A673 (cell line): ENCODE measurements around the gene PDCD7. TPM values are rescaled to one million over a fixed set of nuclear protein-coding genes. Genes with fewer than 3 reads are reported as not detected.

Experiments
- BruUV-seq: library from RNA; stranded (reverse); fragments of 400-500 nt; replicated peaks from 2 replicates; lab custom pipeline; 2021; lab: Mats Ljungman, UMichigan
- CTCF ChIA-PET: fragments of 300-600 bp; sonication (Branson Sonifier 250); formaldehyde crosslinking; loops from one replicate; lab custom pipeline; 2022; ENCODE audit warnings: antibody characterized with exemption; lab: Charles Lee
- POLR2A ChIA-PET: fragments of 300-600 bp; sonication (Branson Sonifier 250); formaldehyde crosslinking; loops from one replicate; lab custom pipeline; 2022; ENCODE audit warnings: antibody characterized with exemption; ENCODE audit not compliant: low non-redundant PET; lab: Charles Lee
- DNase-seq: peaks from one replicate; pipeline ENCODE4 v3.0.0-alpha.2; 2015; ENCODE audit warnings: low spot score
- H3K27ac ChIP-seq: fragments of 200-600 bp; sonication (generic); 2 replicates; pipeline ENCODE4 v1.5.1; 2016; ENCODE audit warnings: mixed run types, low read depth, mild to moderate bottlenecking, mixed read lengths, antibody characterized with exemption, low read length; ENCODE audit not compliant: poor library complexity, severe bottlenecking
- H3K27me3 ChIP-seq: fragments of 200-600 bp; sonication (generic); replicated peaks from 2 replicates; pipeline ENCODE4 v1.6.1; 2017; ENCODE audit warnings: mixed run types, low read depth, mild to moderate bottlenecking, mixed read lengths, antibody characterized with exemption, low read length; ENCODE audit not compliant: insufficient read depth, poor library complexity
- H3K36me3 ChIP-seq: fragments of 200-600 bp; sonication (generic); 2 replicates; pipeline ENCODE4 v1.6.1; 2016; ENCODE audit warnings: mixed run types, mild to moderate bottlenecking, mixed read lengths, antibody characterized with exemption, low read length; ENCODE audit not compliant: insufficient read depth, poor library complexity, severe bottlenecking
- H3K4me1 ChIP-seq: fragments of 200-600 bp; sonication (generic); 2 replicates; pipeline ENCODE4 v1.6.1; 2017; ENCODE audit warnings: mixed run types, mild to moderate bottlenecking, mixed read lengths, antibody characterized with exemption, low read length; ENCODE audit not compliant: insufficient read depth, poor library complexity, severe bottlenecking
- H3K4me3 ChIP-seq: fragments of 200-600 bp; sonication (generic); 2 replicates; pipeline ENCODE4 v1.5.1; 2016; ENCODE audit warnings: low read depth, mixed run types, mild to moderate bottlenecking, mixed read lengths, low read length; ENCODE audit not compliant: poor library complexity, severe bottlenecking
- H3K9me3 ChIP-seq: fragments of 200-600 bp; sonication (generic); 2 replicates; pipeline ENCODE4 v1.6.1; 2016; ENCODE audit warnings: mixed run types, low read depth, mild to moderate bottlenecking, mixed read lengths, antibody characterized with exemption, low read length; ENCODE audit not compliant: poor library complexity, severe bottlenecking
- CTCF ChIP-seq: fragments of 300-800, 200-600 bp; sonication (generic); conservative IDR thresholded peaks from 2 replicates; pipeline ENCODE4 v1.5.1; 2017; ENCODE audit warnings: low read depth, mild to moderate bottlenecking, antibody characterized with exemption, low read length, moderate library complexity, mixed read lengths
- EZH2 ChIP-seq: fragments of 200-600 bp; sonication (generic); IDR thresholded peaks from 2 replicates; pipeline ENCODE4 v1.6.1; 2017; ENCODE audit warnings: borderline replicate concordance, low read depth, mild to moderate bottlenecking, mixed read lengths, antibody characterized with exemption, low read length; ENCODE audit not compliant: poor library complexity, severe bottlenecking
- intact Hi-C: fragments of 100-400 bp; cut with micrococcal nuclease; formaldehyde crosslinking; loops from one replicate; pipeline ENCODE4 v1.10.0; 2022; ENCODE audit not compliant: unreplicated experiment
- total RNA-seq: library from RNA; stranded (reverse); gene quantifications from 2 replicates; pipeline ENCODE4 v1.2.3, GENCODE V29; 2021

PDCD7 gene
- total RNA-seq, 1 experiment from 2014 or later = 39.1 TPM

- intact Hi-C loops = no loop called here
- Histone ChIP-seq H3K27me3 (no peaks in the 10 kb centered on the region), H3K36me3 (peaks cover 50% of the 10 kb centered on the region), H3K4me3 (no peak overlapping the region), H3K27ac (no peak overlapping the region), H3K4me1 (no peaks in the 10 kb centered on the region), H3K9me3 (no peaks in the 10 kb centered on the region)
- no TSS peak for BruUV-seq
- TF ChIP-seq EZH2 (no peak), CTCF (no peak)
- CTCF ChIA-PET = no interaction called here
- DNase-seq = no peak
- POLR2A ChIA-PET = no interaction called here
Measured at GRCh38 chr15:65180167-65180566, 46.6 kb upstream of the PDCD7 start.

GRCh38 chr15:65177901-65178300, 44.3 kb upstream of the PDCD7 start:
- Histone ChIP-seq H3K9me3 (no peaks in the 10 kb centered on the region), H3K27ac (no peak overlapping the region), H3K27me3 (no peaks in the 10 kb centered on the region), H3K36me3 (peaks cover 60% of the 10 kb centered on the region), H3K4me1 (no peaks in the 10 kb centered on the region), H3K4me3 (no peak overlapping the region)
- BruUV-seq = no TSS peak
- ChIA-PET POLR2A (no interaction called here), CTCF (no interaction called here)
- no peak for TF ChIP-seq EZH2
- no peak for TF ChIP-seq CTCF
- intact Hi-C loops = no loop called here
- no peak for DNase-seq

GRCh38 chr15:65176056-65176455, 42.4 kb upstream of the PDCD7 start:
- H3K36me3 ChIP-seq = peaks cover 76% of the 10 kb centered on the region
- intact Hi-C loops = no loop called here
- H3K4me3 ChIP-seq = no peak overlapping the region
- H3K9me3 ChIP-seq = no peaks in the 10 kb centered on the region
- no peak for DNase-seq
- H3K4me1 ChIP-seq = no peaks in the 10 kb centered on the region
- CTCF ChIA-PET = no interaction called here
- H3K27ac ChIP-seq = no peak overlapping the region
- POLR2A ChIA-PET = no interaction called here
- BruUV-seq = no TSS peak
- no peaks in the 10 kb centered on the region for H3K27me3 ChIP-seq
- TF ChIP-seq CTCF = no peak
- no peak for TF ChIP-seq EZH2
